ENCODE results near the gene MYD88.

MYD88 gene

GRCh38 chr3:38186781-38187180, 48.3 kb downstream of the MYD88 start:
- no peak overlapping the region for H3K4me3 ChIP-seq (ENCODE audit: low read length)
- peaks cover 2% of the 10 kb centered on the region for H3K9me3 ChIP-seq (ENCODE audit: low read length)
- no peaks in the 10 kb centered on the region for H3K27me3 ChIP-seq (ENCODE audit: insufficient read depth, low read length)
- H3K4me1 ChIP-seq (ENCODE audit: insufficient read depth, low read length) = no peaks in the 10 kb centered on the region
- H2AFZ ChIP-seq (ENCODE audit: low read depth, low read length) = no peak overlapping the region
- peaks cover 39% of the 10 kb centered on the region for H3K36me3 ChIP-seq (ENCODE audit: insufficient read depth, low read length)

DNA sequence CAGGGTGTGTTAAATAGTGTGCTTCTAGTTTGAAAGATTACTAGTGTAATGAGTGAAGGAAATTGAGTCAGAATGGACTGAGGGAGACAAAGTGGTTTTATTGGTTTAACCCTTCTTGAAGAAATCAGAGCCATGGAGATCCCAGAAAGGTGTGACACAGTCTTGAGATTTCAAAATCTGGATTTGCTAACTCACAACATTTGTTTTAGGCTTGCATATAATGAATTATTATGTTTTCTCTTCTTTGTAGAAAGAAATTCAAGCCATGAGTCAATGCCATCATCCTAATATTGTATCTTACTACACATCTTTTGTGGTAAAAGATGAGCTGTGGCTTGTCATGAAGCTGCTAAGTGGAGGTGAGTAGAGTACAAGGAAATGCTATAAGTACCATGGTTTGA, 52.0 kb downstream of the MYD88 start:
- Histone ChIP-seq H3K9me3 (ENCODE audit: low read length) (peaks cover 2% of the 10 kb centered on the region), H3K27me3 (ENCODE audit: insufficient read depth, low read length) (no peaks in the 10 kb centered on the region), H2AFZ (ENCODE audit: low read depth, low read length) (no peak overlapping the region), H3K36me3 (ENCODE audit: insufficient read depth, low read length) (peaks cover 41% of the 10 kb centered on the region), H3K4me3 (ENCODE audit: low read length) (no peak overlapping the region), H3K4me1 (ENCODE audit: insufficient read depth, low read length) (no peaks in the 10 kb centered on the region)
